Spleen (tissue), 11 donors: ENCODE data around the gene HDAC9. TPM values are rescaled to one million over a fixed set of nuclear protein-coding genes. Genes with fewer than 3 reads are reported as not detected.

Source experiments
- DNase-seq: peaks from one replicate; pipeline ENCODE4 v3.0.0-alpha.2; 2020
- H3K27ac ChIP-seq, 8 donors: fragments of 200-600 bp; sonication (generic) in 7 of 8; 1 replicate in 4 of 8; 2 replicates in 4 of 8; pipeline versions ENCODE4 v1.5.0 to v1.8.0; 2016 to 2021; ENCODE audit warnings: inconsistent platforms in 4 of 8, mild to moderate bottlenecking in 4 of 8, moderate library complexity in 1 of 8
- H3K27me3 ChIP-seq, 7 donors: fragments of 200-600 bp; sonication (generic) in 6 of 7; replicated peaks in 1 of 7; 1 replicate in 4 of 7; 2 replicates in 3 of 7; pipeline versions ENCODE4 v1.5.0 to v1.8.0; 2016 to 2021; ENCODE audit warnings: inconsistent platforms in 3 of 7, mild to moderate bottlenecking in 1 of 7
- H3K36me3 ChIP-seq, 6 donors: fragments of 200-600 bp; sonication (generic) in 5 of 6; 1 replicate in 4 of 6; 2 replicates in 2 of 6; pipeline versions ENCODE4 v1.5.0 to v1.8.0; 2016 to 2021; ENCODE audit warnings: inconsistent platforms in 2 of 6
- H3K4me1 ChIP-seq, 6 donors: fragments of 200-600 bp; sonication (generic) in 5 of 6; 1 replicate in 3 of 6; 2 replicates in 3 of 6; pipeline versions ENCODE4 v1.5.0 to v1.8.0; 2016 to 2021; ENCODE audit warnings: inconsistent platforms in 3 of 6
- H3K4me3 ChIP-seq, 8 donors: fragments of 200-600 bp; sonication (generic) in 7 of 8; 1 replicate in 4 of 8; 2 replicates in 4 of 8; pipeline versions ENCODE4 v1.5.0 to v1.8.0; 2016 to 2021; ENCODE audit warnings: inconsistent platforms in 4 of 8, mild to moderate bottlenecking in 4 of 8, moderate library complexity in 2 of 8
- H3K9me3 ChIP-seq, 8 donors: fragments of 200-600 bp; sonication (generic) in 7 of 8; 1 replicate in 4 of 8; 2 replicates in 4 of 8; pipeline versions ENCODE4 v1.5.0 to v1.8.0; 2016 to 2021; ENCODE audit warnings: inconsistent platforms in 4 of 8
- POLR2A ChIP-seq, 3 donors: fragments of 450-650 bp; IDR thresholded peaks; one replicate each; pipeline ENCODE4 v1.5.1; 2017; ENCODE audit warnings: antibody characterized with exemption in 3 of 3, mild to moderate bottlenecking in 1 of 3
- POLR2AphosphoS5 ChIP-seq, 3 donors: sonication (generic); formaldehyde crosslinking; IDR thresholded peaks; one replicate each; pipeline ENCODE4 v1.5.1; 2017; ENCODE audit warnings: antibody characterized with exemption in 3 of 3
- WGBS, 5 donors: extraction: QIAGEN DNeasy Blood & Tissue Kit in 3 of 5; methylation state at CpG; one replicate each; pipeline versions ENCODE4 v1.1.5 to v1.1.7; 2013 to 2018; 5-methylcytosine and 5-hydroxymethylcytosine counted together
- intact Hi-C: fragments of 100-400 bp; cut with DNase I; formaldehyde crosslinking; loops from one replicate; pipeline ENCODE4 v1.15.0; 2023; ENCODE audit warnings: low total_unique reads
- polyA plus RNA-seq, 3 donors: library from polyadenylated mRNA; stranded (reverse); fragments of 200-250 nt; gene quantifications; one replicate each; pipeline ENCODE4 v1.2.1, GENCODE V29; 2013
- total RNA-seq, 7 donors: library from RNA; depleted of rRNA in 3 of 7; stranded (reverse); fragments of >200 nt in 3 of 7; fragmentation: NEBNext Ultra II Directional in 4 of 7; extraction: Animal tissue kit (Norgen Biotek cat#: 25700) in 4 of 7; gene quantifications; one replicate each; pipeline versions ENCODE4 v1.1.0 to v1.2.1, GENCODE V29; 2016 to 2021
- TF ChIP-seq, protein P1 (sequence below), 11 experiments: fragments of 200-600 bp in 7 of 11; fragments of 450-650 bp in 4 of 11; sonication (generic) in 4 of 11; IDR thresholded peaks in 8 of 11; conservative IDR thresholded peaks in 3 of 11; 1 replicate in 7 of 11; 2 replicates in 4 of 11; pipeline versions ENCODE4 v1.4.0 to v1.8.0; 2016 to 2021; ENCODE audit warnings: antibody characterized with exemption in 11 of 11, inconsistent platforms in 4 of 11, mild to moderate bottlenecking in 1 of 11
- donor health status: healthy with polysubstance abuse.
- donor health status: DM: no; HTN: no; CAD: no; lungs with moderate emphysema.
- donor health status: DM: no; HTN: no; CAD: no.
- donor health status: Bipolar disorder and iron deficiency.
- donor health status: healthy.
- donor health status: DM: no; HTN: no; CAD: no.
- donor health status: DM: yes; HTN: yes; CAD: no.

The HDAC9 gene
- total and polyA plus RNA-seq, 10 donors = 15.9 to 100 (median 66.1) TPM

- no peaks in the 10 kb centered on the region for H3K27me3 ChIP-seq
- no peaks in the 10 kb centered on the region for H3K4me1 ChIP-seq
- H3K4me3 ChIP-seq = no peak overlapping the region
- no peak for DNase-seq
- intact Hi-C loops = no loop called here
- H3K36me3 ChIP-seq = no peaks in the 10 kb centered on the region
- no peak overlapping the region for H3K27ac ChIP-seq
- WGBS, 5 donors = 74 to 93% (median 88%) methylated on average over 1 of the region's 1 CpG
- no peaks in the 10 kb centered on the region for H3K9me3 ChIP-seq
- TF ChIP-seq POLR2AphosphoS5 (IDR thresholded peaks at IDR 0.05) = no peak
- TF ChIP-seq POLR2A (IDR thresholded peaks at IDR 0.05) = no peak
- TF ChIP-seq, protein P1, sequence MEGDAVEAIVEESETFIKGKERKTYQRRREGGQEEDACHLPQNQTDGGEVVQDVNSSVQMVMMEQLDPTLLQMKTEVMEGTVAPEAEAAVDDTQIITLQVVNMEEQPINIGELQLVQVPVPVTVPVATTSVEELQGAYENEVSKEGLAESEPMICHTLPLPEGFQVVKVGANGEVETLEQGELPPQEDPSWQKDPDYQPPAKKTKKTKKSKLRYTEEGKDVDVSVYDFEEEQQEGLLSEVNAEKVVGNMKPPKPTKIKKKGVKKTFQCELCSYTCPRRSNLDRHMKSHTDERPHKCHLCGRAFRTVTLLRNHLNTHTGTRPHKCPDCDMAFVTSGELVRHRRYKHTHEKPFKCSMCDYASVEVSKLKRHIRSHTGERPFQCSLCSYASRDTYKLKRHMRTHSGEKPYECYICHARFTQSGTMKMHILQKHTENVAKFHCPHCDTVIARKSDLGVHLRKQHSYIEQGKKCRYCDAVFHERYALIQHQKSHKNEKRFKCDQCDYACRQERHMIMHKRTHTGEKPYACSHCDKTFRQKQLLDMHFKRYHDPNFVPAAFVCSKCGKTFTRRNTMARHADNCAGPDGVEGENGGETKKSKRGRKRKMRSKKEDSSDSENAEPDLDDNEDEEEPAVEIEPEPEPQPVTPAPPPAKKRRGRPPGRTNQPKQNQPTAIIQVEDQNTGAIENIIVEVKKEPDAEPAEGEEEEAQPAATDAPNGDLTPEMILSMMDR (IDR thresholded peaks at IDR 0.05 in 8 of 11, conservative IDR thresholded peaks at IDR 0.05 in 3 of 11) = no peak
These were observed 308.4 kb downstream of the HDAC9 start for GRCh38 chr7:18803923-18804322.

DNA sequence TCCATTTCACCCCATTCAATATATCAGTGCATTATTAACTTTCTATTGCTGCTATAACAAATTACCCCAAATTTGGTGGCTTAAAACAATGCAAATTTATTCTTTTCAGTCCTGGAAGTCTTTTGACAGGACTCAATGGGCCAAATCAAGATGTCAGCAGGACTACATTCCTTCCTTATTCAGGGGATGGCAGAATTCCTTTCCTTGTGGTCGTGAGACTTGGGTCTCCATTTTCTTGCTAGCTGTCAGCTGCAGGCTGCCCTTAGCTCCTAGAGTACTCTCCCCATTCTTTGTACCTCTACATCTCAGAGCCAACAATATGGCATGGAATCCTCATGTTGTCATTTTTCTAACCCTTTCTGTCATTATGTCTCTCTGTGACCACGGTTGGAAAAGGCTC is 310.6 kb downstream of the HDAC9 start:
- intact Hi-C loops = no loop called here
- WGBS, 5 donors = 78 to 88% (median 81%) methylated on average over 2 of the region's 2 CpGs

GRCh38 chr7:18808026-18808425 is 312.5 kb downstream of the HDAC9 start:
- H3K27me3 ChIP-seq = no peaks in the 10 kb centered on the region
- 80 to 83% (median 81%) methylated on average over 3 of the region's 3 CpGs for WGBS, 5 donors
- no peaks in the 10 kb centered on the region for H3K36me3 ChIP-seq
- intact Hi-C loops = no loop called here
- H3K9me3 ChIP-seq = peaks cover 0 to 19% (median 13%) of the 10 kb centered on the region in 8 donors
- no peak overlapping the region for H3K4me3 ChIP-seq
- no peak overlapping the region for H3K27ac ChIP-seq
- no peak for TF ChIP-seq POLR2A (IDR thresholded peaks at IDR 0.05)
- TF ChIP-seq, protein P1 (IDR thresholded peaks at IDR 0.05 in 8 of 11, conservative IDR thresholded peaks at IDR 0.05 in 3 of 11) = no peak
- TF ChIP-seq POLR2AphosphoS5 (IDR thresholded peaks at IDR 0.05) = no peak
- no peaks in the 10 kb centered on the region for H3K4me1 ChIP-seq
- no peak for DNase-seq

More for the DNA sequence above, 310.6 kb downstream of the HDAC9 start:
- TF ChIP-seq POLR2A (IDR thresholded peaks at IDR 0.05) (no peak), POLR2AphosphoS5 (IDR thresholded peaks at IDR 0.05) (no peak)
- TF ChIP-seq, protein P1 (IDR thresholded peaks at IDR 0.05 in 8 of 11, conservative IDR thresholded peaks at IDR 0.05 in 3 of 11) = no peak
- DNase-seq = no peak
- no peaks in the 10 kb centered on the region for H3K36me3 ChIP-seq
- H3K4me3 ChIP-seq = no peak overlapping the region
- no peaks in the 10 kb centered on the region for H3K27me3 ChIP-seq
- H3K27ac ChIP-seq = no peak overlapping the region
- H3K9me3 ChIP-seq = peaks cover 0 to under 1% (median 0%) of the 10 kb centered on the region in 8 donors
- no peaks in the 10 kb centered on the region for H3K4me1 ChIP-seq

DNA sequence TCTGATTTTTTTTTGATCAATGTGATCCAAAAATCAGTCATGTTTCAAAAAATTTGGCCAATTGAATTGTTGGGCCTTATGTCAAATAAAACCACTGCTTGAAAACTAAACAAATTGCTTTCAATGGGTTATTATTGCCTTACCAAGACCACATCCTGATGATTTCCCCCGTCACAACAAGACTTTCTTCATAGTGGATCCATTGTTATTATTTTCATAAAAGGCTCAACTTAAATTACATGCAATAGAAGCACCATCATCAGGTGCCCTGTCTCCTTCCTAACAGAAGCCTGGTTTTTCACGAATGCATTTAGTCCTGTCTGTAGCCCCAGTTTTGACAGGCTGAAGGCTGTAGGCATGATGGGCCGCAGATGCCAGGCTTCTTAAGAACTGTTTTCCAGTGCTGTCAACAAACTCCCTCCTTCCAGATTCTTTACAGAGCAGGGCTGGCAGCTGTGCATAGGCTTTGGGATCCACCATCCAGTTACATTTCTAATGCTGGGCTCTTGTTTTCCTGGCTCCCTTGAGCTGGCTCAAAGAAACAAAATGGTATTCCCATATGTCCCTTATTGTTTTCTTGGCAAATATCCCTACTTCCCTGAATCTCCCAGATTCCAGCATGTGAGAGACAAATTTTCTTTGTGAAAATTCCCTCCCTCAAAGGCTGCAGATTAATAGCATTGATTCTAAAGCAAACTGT is 319.9 kb downstream of the HDAC9 start:
- 79 to 93% (median 87%) methylated on average over 3 of the region's 3 CpGs for WGBS, 5 donors
- peaks cover 0 to 28% (median 21%) of the 10 kb centered on the region in 8 donors for H3K9me3 ChIP-seq
- DNase-seq = no peak
- intact Hi-C loops = no loop called here
- no peaks in the 10 kb centered on the region for H3K4me1 ChIP-seq
- no peak overlapping the region for H3K27ac ChIP-seq
- TF ChIP-seq, protein P1 (IDR thresholded peaks at IDR 0.05 in 8 of 11, conservative IDR thresholded peaks at IDR 0.05 in 3 of 11) = no peak
- no peak for TF ChIP-seq POLR2AphosphoS5 (IDR thresholded peaks at IDR 0.05)
- TF ChIP-seq POLR2A (IDR thresholded peaks at IDR 0.05) = no peak
- no peak overlapping the region for H3K4me3 ChIP-seq
- H3K36me3 ChIP-seq = no peaks in the 10 kb centered on the region
- H3K27me3 ChIP-seq = no peaks in the 10 kb centered on the region
